Fibroblast of lung (primary cell): ENCODE measurements around the gene WDR83. TPM values are rescaled to one million over a fixed set of nuclear protein-coding genes. Genes with fewer than 3 reads are reported as not detected.

Source experiments
- DNase-seq, 2 donors: peaks; one replicate each; pipeline versions ENCODE4 v3.0.0 to v3.0.0-alpha.2; 2010; ENCODE audit warnings: low read depth in 2 of 2
- H2AFZ ChIP-seq: 2 replicates; pipeline ENCODE4 v1.5.1; 2012; ENCODE audit warnings: low read length, control low read depth, inconsistent platforms
- H3K27ac ChIP-seq: 2 replicates; pipeline ENCODE4 v1.5.1; 2011; ENCODE audit warnings: low read length, control low read depth; ENCODE audit not compliant: insufficient read depth
- H3K27me3 ChIP-seq: 2 replicates; pipeline ENCODE4 v1.5.1; 2011; ENCODE audit warnings: mild to moderate bottlenecking, low read length; ENCODE audit not compliant: control insufficient read depth, insufficient read depth
- H3K36me3 ChIP-seq: 2 replicates; pipeline ENCODE4 v1.5.1; 2011; ENCODE audit warnings: low read length; ENCODE audit not compliant: control insufficient read depth, insufficient read depth
- H3K4me1 ChIP-seq: 2 replicates; pipeline ENCODE4 v1.5.1; 2011; ENCODE audit warnings: low read length; ENCODE audit not compliant: control insufficient read depth, insufficient read depth; ENCODE audit errors: extremely low read depth
- H3K4me2 ChIP-seq: 2 replicates; pipeline ENCODE4 v1.5.1; 2011; ENCODE audit warnings: low read length, control low read depth; ENCODE audit not compliant: insufficient read depth; ENCODE audit errors: extremely low read depth
- H3K4me3 ChIP-seq, 4 experiments: fragments of 200-600 bp in 1 of 4; sonication (generic) in 1 of 4; replicated peaks in 1 of 4; 2 replicates each; pipeline ENCODE4 v1.5.1; 2011 to 2016; ENCODE audit warnings: low read length in 4 of 4, low read depth in 3 of 4, mild to moderate bottlenecking in 3 of 4, control low read depth in 2 of 4, inconsistent platforms in 1 of 4, mixed read lengths in 1 of 4; ENCODE audit not compliant: insufficient read depth in 1 of 4; ENCODE audit errors: control extremely low read depth in 1 of 4
- H3K79me2 ChIP-seq: 2 replicates; pipeline ENCODE4 v1.5.1; 2012; ENCODE audit warnings: mild to moderate bottlenecking, low read length, inconsistent platforms; ENCODE audit not compliant: control insufficient read depth, insufficient read depth
- H3K9ac ChIP-seq: 2 replicates; pipeline ENCODE4 v1.5.1; 2011; ENCODE audit warnings: mild to moderate bottlenecking, low read length, control low read depth; ENCODE audit not compliant: insufficient read depth
- H3K9me3 ChIP-seq: 2 replicates; pipeline ENCODE4 v1.5.1; 2012; ENCODE audit warnings: low read depth, low read length; ENCODE audit not compliant: control insufficient read depth, insufficient read depth
- H4K20me1 ChIP-seq: 2 replicates; pipeline ENCODE4 v1.5.1; 2011; ENCODE audit warnings: low read length; ENCODE audit not compliant: control insufficient read depth, insufficient read depth; ENCODE audit errors: extremely low read depth
- EZH2 ChIP-seq: IDR thresholded peaks from 2 replicates; pipeline ENCODE4 v1.5.1; 2012; ENCODE audit warnings: low read length, control low read depth, mild to moderate bottlenecking; ENCODE audit errors: missing control alignments
- polyA plus RNA-seq, 2 donors: library from polyadenylated mRNA; depleted of rRNA in 1 of 2; stranded (reverse) in 1 of 2; unstranded in 1 of 2; fragments of >200 nt; gene quantifications; 2 replicates each; pipeline ENCODE4 v1.2.1, GENCODE V29; 2011 to 2012; ENCODE audit warnings: missing spikeins in 1 of 2
- total RNA-seq: library from RNA; depleted of rRNA; stranded (reverse); fragments of >200 nt; gene quantifications from 2 replicates; pipeline ENCODE4 v1.2.1, GENCODE V29; 2014
- TF ChIP-seq, protein P1 (sequence below), 2 donors: IDR thresholded peaks in 1 of 2; conservative IDR thresholded peaks in 1 of 2; 1 replicate in 1 of 2; 2 replicates in 1 of 2; pipeline ENCODE4 v1.5.1; 2011 to 2012; ENCODE audit warnings: low read length in 2 of 2, control low read depth in 1 of 2, inconsistent platforms in 1 of 2, low read depth in 1 of 2, mild to moderate bottlenecking in 1 of 2

WDR83 gene
- total and polyA plus RNA-seq, 2 donors (not counting 1 experiment from before 2014, with no cell fraction given), result 4.1 to 11.7 TPM

DNA sequence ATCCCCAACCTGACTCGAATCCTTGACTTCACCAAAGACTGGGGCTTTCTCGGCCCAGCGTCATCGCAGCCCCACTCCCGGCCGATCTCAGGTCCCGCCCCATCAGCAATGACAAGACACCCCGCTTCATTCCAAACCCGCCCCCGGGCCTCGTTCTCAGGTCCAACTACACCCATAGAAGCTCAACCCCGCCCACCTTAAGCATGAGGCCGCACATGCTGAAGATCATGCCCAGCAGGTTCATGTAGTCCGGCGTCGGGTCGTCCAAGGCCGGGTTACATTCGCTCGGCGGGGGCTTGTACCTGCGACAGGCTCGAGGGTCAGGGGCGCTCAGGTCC, 2.3 kb downstream of the WDR83 start:
- Histone ChIP-seq H3K79me2 (peaks cover 30% of the 10 kb centered on the region), H3K36me3 (peaks cover 10% of the 10 kb centered on the region)
- TF ChIP-seq, protein P1, sequence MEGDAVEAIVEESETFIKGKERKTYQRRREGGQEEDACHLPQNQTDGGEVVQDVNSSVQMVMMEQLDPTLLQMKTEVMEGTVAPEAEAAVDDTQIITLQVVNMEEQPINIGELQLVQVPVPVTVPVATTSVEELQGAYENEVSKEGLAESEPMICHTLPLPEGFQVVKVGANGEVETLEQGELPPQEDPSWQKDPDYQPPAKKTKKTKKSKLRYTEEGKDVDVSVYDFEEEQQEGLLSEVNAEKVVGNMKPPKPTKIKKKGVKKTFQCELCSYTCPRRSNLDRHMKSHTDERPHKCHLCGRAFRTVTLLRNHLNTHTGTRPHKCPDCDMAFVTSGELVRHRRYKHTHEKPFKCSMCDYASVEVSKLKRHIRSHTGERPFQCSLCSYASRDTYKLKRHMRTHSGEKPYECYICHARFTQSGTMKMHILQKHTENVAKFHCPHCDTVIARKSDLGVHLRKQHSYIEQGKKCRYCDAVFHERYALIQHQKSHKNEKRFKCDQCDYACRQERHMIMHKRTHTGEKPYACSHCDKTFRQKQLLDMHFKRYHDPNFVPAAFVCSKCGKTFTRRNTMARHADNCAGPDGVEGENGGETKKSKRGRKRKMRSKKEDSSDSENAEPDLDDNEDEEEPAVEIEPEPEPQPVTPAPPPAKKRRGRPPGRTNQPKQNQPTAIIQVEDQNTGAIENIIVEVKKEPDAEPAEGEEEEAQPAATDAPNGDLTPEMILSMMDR (conservative IDR thresholded peaks at IDR 0.05 in 1 of 2, IDR thresholded peaks at IDR 0.05 in 1 of 2; ENCODE audit: low read depth in 1 of 2, low read length in 2 of 2), result no peak
- TF ChIP-seq EZH2, result no peak

DNA sequence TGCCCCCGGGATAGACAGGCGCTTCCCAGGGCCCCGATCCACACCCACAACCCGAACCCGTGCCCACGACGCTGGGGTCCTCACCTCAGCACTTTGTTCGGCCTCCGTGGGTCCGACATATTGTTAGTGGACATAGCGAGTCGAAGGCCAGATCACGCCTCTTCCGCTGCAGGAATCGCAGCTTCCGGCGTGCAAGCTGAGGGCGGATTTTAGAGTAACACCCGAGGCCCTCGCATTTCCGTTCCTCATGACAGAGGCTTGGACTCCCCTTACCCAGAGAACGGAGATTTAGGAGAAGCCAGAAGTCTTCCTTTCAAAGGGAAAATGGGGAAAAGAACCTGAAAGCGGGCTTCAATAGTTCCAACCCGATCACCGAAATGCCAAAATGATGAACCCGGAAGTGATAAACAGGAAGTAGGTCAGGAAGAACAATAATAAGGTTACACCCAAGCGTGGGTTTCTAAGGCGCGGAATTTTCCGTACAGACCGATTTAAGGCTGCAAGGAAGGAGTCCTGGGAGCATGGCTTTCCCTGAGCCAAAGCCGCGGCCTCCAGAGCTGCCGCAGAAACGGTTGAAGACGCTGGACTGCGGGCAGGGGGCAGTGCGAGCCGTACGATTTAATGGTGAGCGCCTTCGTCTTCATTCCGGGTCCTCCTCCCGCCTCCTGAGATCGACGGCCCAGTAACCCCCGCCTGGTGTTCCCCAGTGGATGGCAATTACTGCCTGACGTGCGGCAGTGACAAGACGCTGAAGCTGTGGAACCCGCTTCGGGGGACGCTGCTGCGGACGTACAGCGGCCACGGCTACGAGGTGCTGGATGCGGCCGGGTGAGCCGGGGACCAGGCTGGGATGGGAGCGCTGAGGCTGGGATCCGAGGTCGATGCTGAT, 2.9 kb downstream of the WDR83 start:
- Histone ChIP-seq H3K4me3 (peak overlapping the region; percentile 86 to 94 (median 88)), H3K36me3 (peaks cover 15% of the 10 kb centered on the region), H2AFZ (peak overlapping the region; percentile 97), H3K9ac (peak overlapping the region; percentile 91), H3K9me3 (no peaks in the 10 kb centered on the region), H3K4me1 (peaks cover 12% of the 10 kb centered on the region), H3K4me2 (peak overlapping the region; percentile 77), H3K27ac (peak overlapping the region; percentile 100), H3K27me3 (no peaks in the 10 kb centered on the region), H3K79me2 (peaks cover 30% of the 10 kb centered on the region), H4K20me1 (no peaks in the 10 kb centered on the region)
- DNase-seq, result peak; percentile 85 to 91
- no peak for TF ChIP-seq EZH2
- TF ChIP-seq, protein P1 (conservative IDR thresholded peaks at IDR 0.05 in 1 of 2, IDR thresholded peaks at IDR 0.05 in 1 of 2; ENCODE audit: low read depth in 1 of 2, low read length in 2 of 2), result no peak

More for the DNA sequence above, 2.3 kb downstream of the WDR83 start:
- H4K20me1 ChIP-seq, result no peaks in the 10 kb centered on the region
- peak overlapping the region; percentile 86 to 94 (median 88) for H3K4me3 ChIP-seq
- H3K4me1 ChIP-seq, result peaks cover 12% of the 10 kb centered on the region
- H3K27ac ChIP-seq, result peak overlapping the region; percentile 100
- no peaks in the 10 kb centered on the region for H3K27me3 ChIP-seq
- H3K9me3 ChIP-seq, result no peaks in the 10 kb centered on the region
- peak overlapping the region; percentile 77 for H3K4me2 ChIP-seq
- peak; percentile 55 to 67 for DNase-seq
- peak overlapping the region; percentile 91 for H3K9ac ChIP-seq
- peak overlapping the region; percentile 97 for H2AFZ ChIP-seq

DNA sequence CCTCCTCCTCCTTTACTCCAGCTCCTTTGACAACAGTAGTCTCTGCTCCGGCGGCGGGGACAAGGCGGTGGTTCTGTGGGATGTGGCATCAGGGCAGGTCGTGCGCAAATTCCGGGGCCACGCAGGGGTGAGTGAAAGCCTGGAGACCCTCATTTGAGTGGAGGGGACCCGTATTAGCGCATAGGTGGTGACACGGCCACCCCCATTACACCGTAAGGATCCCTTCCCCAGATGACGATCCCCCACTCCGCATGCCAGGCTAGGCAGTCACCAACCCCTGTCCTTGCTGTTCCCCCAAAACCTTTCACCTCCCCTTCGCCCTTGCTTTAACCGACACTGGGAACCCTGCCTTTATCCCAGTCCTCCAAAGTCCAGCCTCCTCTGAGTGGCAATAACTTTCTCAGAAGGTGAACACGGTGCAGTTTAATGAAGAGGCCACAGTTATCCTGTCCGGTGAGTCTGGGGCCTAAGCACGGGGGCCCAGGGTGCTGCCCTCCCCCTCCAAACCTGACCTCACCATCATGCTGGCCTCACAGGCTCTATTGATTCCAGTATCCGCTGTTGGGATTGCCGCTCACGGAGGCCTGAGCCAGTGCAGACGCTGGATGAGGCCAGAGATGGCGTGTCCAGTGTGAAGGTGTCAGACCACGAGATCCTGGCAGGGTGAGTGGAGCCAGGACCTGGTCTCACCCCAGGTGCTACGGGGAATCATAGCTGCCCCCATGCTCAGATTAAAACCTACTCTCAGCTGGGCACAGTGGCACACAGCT, 3.7 kb downstream of the WDR83 start:
- peak overlapping the region; percentile 100 for H3K27ac ChIP-seq
- peaks cover 15% of the 10 kb centered on the region for H3K36me3 ChIP-seq
- H3K4me2 ChIP-seq, result peak overlapping the region; percentile 77
- H3K4me1 ChIP-seq, result peaks cover 12% of the 10 kb centered on the region
- no peaks in the 10 kb centered on the region for H3K27me3 ChIP-seq
- peak overlapping the region; percentile 91 for H3K9ac ChIP-seq
- H4K20me1 ChIP-seq, result no peaks in the 10 kb centered on the region
- DNase-seq, result no peak
- TF ChIP-seq EZH2, result no peak
- TF ChIP-seq, protein P1 (conservative IDR thresholded peaks at IDR 0.05 in 1 of 2, IDR thresholded peaks at IDR 0.05 in 1 of 2; ENCODE audit: low read depth in 1 of 2, low read length in 2 of 2), result no peak
- H3K79me2 ChIP-seq, result peaks cover 30% of the 10 kb centered on the region
- H3K4me3 ChIP-seq, result peak overlapping the region; percentile 86 to 94 (median 88)
- peak overlapping the region; percentile 97 for H2AFZ ChIP-seq
- no peaks in the 10 kb centered on the region for H3K9me3 ChIP-seq
